SKM-1 treated with dmso at 0.1 percent for 144 hours (cell line): ENCODE data around the gene SHC2.
"Not testable (repeated sequence)": the region's sequence is repeated elsewhere in the genome, so short reads cannot be mapped to it uniquely, and the experiment has no call there.

Experiments used
- DNase-seq: peaks from one replicate; lab custom pipeline; 2025; ENCODE audit not compliant: unreplicated experiment; lab: John Stamatoyannopoulos, UW

SHC2 gene

GRCh38 chr19:427675-428074 lies 33.2 kb downstream of the SHC2 start:
- peak; percentile 3 for DNase-seq

GRCh38 chr19:426725-427445 lies 33.9 kb downstream of the SHC2 start:
- no peak for DNase-seq

- no peak for DNase-seq
Measured at GRCh38 chr19:425056-425455, 35.8 kb downstream of the SHC2 start.

- no peak for DNase-seq
Measured at GRCh38 chr19:424546-424945, 36.3 kb downstream of the SHC2 start.

GRCh38 chr19:423691-424466 lies 37.0 kb downstream of the SHC2 start:
- DNase-seq: no peak

DNA sequence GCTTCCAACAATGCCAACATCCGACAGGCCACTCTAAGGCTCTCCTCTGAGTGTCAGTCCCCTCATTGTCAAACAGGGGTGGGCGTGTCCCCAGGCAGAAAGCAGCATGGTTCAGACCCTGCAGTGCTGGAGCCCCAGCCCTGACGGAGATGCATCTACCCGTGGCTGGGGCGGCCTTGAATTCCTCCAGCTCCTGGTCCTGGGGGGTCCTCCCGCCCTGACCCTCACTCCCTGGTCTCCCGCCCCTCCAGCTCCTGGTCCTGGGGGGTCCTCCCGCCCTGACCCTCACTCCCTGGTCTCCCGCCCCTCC lies 38.0 kb downstream of the SHC2 start:
- not testable (repeated sequence) for DNase-seq

DNA sequence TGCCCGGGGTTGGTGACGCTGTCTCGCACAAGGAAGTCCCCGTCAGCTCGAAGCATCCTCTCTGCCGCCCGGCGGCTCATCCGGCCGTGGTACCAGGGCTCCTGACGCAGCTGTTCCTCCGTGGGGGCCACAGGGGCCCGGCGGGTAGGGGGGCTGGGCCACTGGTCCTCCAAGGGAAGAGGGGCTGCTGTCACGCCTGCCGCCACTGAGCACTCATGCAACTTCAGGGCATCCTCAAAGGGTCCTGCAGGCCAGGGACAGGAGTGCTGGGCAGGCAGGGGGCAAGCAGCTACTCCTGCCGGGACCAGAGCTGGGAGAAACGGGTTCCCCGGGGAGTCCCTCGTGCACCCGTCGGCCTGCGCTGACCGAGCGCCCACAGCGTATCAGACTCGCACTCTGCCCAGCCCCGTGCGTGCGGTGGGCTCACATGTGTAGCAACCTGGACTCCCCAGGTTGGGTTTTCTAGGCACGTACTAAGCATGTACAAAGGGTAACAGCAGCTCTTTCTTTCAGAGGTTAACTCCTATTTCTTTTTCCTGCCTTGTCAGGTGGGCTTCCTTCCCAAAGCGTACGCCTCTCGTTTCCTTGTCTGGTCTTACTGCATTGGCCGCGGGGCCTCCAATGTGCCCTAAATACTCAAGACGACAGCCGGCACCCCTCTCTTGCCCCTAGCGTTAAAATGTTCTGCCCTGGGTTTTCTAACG lies 38.5 kb downstream of the SHC2 start:
- no peak for DNase-seq

DNA sequence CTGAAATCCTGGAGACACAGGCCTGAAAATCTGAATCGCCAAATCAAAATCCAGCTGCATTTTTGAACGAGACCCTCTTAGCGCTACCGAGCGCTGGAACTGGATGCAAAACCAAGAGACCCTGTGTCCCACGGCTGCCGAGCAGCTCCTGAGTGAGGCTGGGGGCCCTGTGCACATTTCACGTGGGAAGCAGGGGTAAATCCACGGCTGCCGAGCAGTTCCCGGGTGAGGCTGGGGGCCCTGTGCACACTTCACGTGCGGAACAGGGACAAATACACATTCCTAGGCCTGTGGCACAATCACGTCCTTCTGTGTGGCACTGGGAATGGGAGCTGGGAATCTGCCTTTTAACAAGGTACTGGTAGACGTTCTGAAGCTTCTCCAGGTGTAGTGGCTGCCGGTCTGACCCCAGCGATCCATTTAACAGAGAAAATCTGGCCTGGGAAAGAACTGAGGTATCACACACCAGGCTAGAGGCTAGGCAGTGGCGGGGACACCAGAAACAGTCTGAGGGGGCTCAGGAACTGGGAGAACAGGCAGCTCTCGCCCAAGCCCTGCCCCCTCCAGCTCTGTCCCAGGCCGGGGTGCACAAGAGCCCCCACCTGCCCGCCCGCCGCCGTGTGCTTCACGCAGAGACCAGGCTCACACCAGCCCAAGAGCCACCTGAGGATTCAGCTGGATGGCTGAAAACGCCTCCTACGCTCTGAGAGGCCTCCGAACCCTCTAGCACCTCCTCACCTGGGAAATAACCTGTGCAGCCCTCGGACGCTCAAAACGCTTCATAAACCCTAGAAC lies 40.9 kb downstream of the SHC2 start:
- no peak for DNase-seq

DNA sequence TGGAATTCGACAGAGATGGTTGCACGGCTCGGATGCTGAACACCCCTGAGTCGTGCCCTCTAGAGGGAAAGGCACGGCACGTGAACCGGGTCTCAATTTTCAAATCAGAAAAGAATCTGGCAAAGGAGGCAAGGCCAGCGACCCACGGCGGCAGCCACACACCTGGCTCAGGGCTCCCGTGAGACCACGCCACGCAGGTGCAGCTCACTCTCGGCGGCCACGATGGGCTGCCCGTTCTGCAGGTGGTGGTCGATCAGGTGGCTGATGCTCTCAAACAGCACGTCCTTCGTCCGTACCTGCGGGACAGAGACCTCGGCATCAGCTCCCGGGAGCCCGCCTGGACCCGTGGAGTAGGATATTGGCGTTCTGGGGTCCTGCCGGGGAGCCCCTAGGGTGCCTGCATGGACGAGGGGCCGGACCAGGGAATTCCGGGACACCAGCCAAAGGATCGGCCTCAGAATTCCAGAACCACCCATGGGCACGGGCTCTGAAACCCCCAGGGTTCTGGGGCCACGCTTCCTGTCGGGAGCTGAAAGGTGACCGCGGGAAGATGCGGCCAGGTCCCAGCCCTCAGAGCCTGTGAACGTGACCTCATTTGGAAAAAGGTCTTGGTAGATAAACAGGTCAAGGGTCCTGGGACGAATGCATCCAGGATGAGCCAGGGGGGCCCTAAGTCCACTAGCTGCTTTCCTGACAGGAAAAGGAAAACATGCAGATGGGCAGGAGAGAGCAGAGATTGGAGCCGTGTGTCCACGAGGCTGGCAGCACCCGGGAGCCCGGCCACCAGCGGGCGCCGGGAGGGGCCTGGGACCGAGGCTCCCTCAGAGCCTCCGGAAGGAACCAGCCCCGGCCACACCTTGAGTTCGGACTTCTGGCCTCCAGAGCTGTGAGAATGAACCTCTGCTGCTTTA lies 41.8 kb downstream of the SHC2 start:
- no peak for DNase-seq

- no peak for DNase-seq
Measured at GRCh38 chr19:416416-416815, 44.4 kb downstream of the SHC2 start.

- DNase-seq: no peak
Measured at GRCh38 chr19:415292-415691, 45.5 kb downstream of the SHC2 start.

- DNase-seq: no peak
Measured at GRCh38 chr19:413756-414420, 46.9 kb downstream of the SHC2 start.

- no peak for DNase-seq
Measured at GRCh38 chr19:412356-413355, 48.2 kb downstream of the SHC2 start.

- no peak for DNase-seq
Measured at GRCh38 chr19:411723-412355, 49.0 kb downstream of the SHC2 start.

DNA sequence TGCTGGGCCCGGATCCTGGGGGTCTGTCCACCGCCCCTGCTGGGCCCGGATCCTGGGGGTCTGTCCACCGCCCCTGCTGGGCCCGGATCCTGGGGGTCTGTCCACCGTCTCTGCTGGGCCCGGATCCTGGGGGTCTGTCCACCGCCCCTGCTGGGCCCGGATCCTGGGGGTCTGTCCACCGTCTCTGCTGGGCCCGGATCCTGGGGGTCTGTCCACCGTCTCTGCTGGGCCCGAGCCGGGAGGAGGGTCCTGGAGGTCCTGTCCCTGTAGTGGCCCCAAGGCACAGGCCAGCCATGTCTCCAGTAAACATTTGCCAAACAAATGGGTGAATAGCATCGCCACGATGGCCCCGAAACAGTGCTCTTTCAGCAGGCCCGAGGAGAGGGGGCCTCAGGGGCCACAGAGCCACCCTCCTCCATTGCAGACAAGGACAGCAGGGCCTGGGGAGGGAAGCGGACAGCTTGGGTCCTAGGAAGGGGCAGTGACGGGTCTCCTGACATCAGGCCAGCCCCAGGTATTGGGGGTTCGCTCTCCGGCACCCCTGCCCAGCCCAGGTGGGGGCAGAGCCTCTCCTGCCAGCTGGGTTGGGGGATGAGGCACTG lies 49.6 kb downstream of the SHC2 start:
- DNase-seq: not testable (repeated sequence)

GRCh38 chr19:410243-410781 lies 50.5 kb downstream of the SHC2 start:
- no peak for DNase-seq

- no peak for DNase-seq
Measured at GRCh38 chr19:409516-410242, 51.2 kb downstream of the SHC2 start.
